HG02970 (cell line): ENCODE measurements around the gene ADRA1B.

Experiments used
- ATAC-seq: cut with Tn5 transposase; IDR thresholded peaks from one replicate; pipeline ENCODE4 v1.9.1; 2021; ENCODE audit warnings: mild to moderate bottlenecking, moderate library complexity, moderate number of reproducible peaks; ENCODE audit not compliant: unreplicated experiment, low FRiP score

The ADRA1B gene

DNA sequence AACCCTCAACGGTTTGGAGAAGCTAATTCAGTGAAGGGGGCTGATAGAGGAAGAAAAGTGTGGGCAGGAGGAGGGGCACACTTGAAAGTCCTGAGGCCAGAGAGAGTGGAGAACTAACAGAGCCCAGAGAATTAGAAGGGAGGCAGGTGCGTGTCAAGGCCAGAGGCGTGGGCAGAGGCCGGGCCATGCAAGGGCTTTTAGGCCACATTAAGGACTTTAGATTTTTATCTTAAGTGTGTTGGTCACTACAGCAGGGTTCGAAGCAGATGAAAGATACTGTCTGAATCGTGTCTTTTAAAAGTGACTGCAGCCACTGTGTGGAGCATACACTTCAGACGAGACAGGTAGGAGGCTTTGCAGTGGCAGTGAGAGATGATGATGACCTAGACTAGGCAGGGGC lies 6.7 kb downstream of the ADRA1B start:
- no peak for ATAC-seq

DNA sequence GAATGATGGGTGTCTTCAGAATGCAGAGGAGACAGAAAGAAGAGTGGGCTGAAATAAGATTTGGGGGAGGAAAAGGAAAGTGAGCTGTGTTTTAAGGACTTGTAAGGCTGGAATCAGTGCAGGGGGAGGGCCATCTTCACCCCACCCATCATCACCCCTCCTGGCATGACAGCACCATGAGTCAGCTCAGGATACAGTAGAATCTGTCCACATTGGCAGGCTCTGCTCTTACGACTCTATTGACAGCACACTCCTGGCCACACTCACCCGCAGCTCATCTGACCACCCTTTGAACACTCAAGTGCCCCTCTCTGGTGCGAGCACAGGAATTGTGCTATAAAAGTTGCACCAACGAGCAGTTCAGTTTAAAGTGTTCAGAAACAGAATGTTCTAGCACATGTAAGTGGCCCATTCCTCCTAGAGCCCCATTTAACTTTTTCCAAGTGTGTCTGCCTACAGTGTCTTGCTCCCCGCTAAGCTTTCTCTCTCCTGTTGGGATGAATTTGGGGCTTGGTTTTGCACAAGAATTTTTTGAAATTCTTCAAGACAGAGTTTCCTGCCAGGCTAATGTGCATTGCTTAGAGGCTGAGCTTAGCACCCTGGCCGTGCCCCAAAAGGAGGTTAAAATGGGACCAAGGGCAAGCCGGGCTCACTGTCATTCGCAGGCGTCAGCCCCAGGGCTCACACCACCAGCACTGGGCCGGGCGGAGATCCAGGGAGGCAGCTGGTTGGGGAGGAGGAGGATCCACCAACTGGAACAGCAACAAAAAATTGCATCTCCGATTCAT lies 12.0 kb downstream of the ADRA1B start:
- no peak for ATAC-seq

DNA sequence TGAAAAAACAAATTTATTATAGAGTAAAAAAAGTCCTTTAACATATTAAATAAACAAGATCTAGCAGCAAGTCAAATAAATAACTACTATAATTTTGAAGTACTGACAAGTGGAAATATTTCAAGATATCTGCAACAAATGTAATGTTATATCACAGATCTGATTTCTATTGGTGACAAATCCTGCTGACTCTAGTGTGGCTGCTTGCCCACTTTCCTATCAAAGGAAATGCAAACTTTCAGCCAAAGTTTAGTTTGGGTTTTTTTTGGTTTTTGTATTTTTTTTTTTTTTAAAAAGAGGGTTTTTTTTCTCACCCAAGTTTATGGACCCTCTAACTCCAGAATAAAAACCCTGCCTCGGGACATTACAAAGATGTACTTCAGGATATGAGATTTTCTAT lies 12.9 kb downstream of the ADRA1B start:
- ATAC-seq = no peak

- ATAC-seq = no peak
Measured at GRCh38 chr5:159933531-159934485, 17.5 kb downstream of the ADRA1B start.

- no peak for ATAC-seq
Measured at GRCh38 chr5:159935946-159936345, 19.7 kb downstream of the ADRA1B start.

- no peak for ATAC-seq
Measured at GRCh38 chr5:159936686-159937329, 20.5 kb downstream of the ADRA1B start.

GRCh38 chr5:159937580-159937979 lies 21.3 kb downstream of the ADRA1B start:
- no peak for ATAC-seq

GRCh38 chr5:159943326-159943725 lies 27.0 kb downstream of the ADRA1B start:
- no peak for ATAC-seq

DNA sequence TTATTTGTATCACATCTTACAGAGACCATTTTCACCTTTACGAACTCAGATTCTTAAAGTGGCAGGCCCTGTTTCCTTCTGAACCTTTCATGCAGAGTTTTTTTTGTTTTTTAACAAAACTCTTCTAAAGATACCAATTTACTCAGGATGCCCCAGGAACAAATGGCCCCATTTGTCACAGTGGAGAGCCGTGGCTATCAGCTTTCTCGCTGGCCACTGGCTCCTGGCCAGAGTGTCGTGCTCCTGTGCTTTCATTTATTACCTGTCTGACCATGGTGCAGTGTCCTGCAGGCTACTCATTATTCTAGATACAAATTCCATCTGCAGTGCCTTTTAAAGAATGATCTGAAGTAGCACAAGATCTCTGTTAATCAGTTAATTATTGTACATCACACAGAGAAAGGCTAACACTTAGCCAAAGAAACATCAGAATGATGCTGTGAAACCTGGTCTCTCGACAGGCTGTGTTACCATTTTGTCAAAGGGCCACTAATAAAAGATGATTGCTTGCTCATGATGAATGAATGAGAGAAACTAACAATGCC lies 27.8 kb downstream of the ADRA1B start:
- no peak for ATAC-seq

DNA sequence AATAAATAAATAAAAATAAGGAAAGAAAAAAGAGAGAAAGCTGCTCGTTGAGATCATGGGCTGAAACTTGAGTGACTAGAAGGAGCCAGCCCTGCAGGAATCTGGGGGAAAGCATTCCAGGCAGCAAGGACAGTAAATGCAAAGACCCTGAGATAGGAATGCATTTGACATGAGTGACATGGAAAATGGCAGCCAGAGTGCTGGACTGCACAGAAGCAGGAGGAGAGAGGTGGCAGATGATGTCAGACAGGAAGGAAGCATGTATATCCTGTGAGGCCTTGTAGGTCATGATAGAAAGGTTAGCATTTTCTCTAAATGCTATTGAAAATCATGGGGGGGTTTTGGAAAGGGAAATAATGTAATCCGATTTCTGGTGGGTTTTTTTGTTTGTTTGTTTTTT lies 29.1 kb downstream of the ADRA1B start:
- ATAC-seq = no peak

DNA sequence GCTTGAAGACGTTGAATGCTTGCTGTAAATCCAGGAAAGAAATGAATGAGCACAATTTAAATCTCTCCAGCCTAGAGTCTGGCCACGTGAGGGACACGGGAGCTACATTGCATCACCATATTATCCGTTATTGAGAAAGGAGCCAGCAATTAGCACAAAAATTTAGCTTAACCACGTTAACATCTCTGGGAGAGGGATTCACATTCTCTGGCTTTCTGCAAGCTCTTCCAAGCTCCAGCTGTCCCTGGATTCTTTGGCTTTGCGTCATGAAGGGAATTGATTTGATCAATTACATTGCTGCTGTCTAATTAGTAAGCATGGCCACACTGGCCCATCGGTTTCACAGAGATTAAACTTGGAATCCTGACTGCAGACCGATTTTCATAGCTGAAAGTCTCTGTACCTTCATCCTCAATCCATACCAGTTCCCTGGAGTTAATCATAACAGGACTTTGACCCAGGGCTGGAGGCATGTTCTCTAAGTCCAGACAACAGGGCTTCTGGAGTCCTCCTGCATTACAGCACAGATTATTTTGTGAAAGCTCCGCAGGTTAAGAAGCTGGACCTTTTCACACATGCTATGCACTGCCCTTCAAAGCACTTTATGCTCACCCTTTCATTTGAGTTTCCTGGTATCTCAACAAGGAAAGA lies 31.6 kb downstream of the ADRA1B start:
- ATAC-seq = no peak

DNA sequence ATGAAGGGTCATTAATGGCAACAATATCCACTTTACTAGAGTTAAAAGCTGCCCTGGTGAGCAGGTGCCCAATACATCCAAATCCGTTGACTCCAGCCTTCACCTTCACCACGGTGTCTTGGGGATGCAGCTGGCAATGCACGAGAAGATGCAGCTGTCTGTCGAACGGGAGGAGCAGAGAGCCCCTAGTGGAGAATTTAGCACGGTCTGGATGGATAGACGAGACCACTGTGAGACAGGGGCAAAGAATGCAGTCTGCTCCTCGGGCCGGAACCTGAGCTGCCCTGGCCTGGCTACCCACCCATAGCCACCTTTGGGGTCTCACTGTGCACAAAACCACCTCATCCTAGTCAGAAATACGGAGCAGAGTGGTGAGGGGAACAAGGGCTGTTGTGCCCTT lies 35.1 kb downstream of the ADRA1B start:
- ATAC-seq = no peak

DNA sequence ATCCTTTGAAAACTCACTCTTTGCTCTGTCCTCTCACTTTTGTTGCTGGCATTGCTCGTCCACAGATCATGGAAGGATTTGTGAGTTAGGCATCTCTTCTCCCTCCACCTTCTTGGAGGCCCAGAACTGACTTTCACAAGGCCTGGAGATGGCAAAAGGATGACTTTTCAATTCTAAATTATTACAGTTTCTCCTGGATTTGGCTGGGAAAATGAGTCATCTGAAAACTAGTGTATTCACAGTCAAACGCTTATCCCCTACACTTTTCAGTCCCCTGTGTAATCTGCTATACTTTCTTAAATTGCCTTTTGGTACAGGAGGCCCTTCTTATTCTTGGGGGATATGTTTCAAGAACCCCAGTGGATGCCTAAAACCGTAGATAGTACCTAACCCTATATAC lies 35.6 kb downstream of the ADRA1B start:
- no peak for ATAC-seq

GRCh38 chr5:159953609-159954008 lies 37.3 kb downstream of the ADRA1B start:
- no peak for ATAC-seq

- no peak for ATAC-seq
Measured at GRCh38 chr5:159955056-159955624, 38.9 kb downstream of the ADRA1B start.

DNA sequence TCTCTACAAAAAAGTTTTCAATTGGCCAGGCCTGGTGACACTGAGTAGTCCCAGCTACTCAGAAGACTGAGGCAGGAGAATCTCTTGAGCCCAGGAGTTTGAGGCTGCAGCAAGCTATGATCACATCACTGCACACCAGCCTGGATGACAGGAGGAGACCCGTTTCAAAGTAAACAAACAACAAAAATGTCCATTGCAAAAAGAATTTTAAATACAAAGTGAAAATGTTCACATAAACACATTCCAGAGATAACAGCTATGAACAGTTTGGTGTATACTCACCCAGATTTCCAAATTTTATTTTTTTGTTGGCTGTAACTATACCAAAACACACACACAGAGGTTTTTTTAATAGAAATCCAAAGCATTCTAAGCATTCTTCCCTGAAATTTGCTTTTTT lies 39.8 kb downstream of the ADRA1B start:
- no peak for ATAC-seq

DNA sequence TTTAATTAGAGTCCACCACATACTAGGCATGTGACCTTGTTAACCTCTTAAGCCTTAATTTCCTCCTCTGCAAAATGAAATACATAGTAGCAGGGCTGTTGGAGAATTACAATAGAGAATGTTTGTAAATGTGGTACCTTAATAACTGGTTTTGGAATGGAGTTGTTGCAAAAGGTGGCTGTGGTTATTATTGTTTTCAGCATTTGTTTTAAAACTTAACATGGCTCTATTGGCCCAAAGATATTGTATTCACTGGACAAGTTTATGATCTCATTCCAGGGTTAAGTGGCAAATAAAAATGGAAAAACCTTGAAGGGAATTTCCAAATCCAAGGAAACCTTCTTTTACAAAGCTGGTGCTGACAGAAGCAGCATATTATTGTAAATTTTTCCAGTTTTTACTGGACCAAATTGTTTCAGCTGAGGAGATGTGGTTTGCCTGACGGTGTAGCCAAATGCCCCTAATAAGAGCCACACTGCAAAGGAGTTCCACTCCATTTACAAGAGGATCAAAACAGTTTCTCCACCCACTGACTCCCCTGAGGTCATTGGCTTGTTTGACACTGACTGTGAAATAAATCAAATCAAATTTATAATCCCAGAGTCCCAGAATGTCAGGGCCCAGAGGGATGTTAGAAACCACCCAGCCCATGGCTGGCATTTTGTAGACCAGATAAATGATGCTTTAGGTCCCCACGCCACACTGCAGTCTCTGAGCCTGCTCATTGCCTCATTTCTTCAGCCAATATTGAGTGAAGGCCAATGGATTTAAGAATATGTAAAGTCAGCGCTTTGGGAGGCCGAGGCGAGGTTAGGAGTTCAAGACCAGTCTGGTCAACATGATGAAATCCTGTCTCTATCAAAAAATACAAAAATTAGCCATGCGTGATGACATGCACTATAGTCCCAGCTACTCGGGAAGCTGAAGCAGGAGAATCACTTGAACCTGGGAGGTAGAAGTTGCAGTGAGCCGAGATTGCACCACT lies 45.2 kb downstream of the ADRA1B start:
- no peak for ATAC-seq

- ATAC-seq = no peak
Measured at GRCh38 chr5:159962214-159962613, 45.9 kb downstream of the ADRA1B start.

DNA sequence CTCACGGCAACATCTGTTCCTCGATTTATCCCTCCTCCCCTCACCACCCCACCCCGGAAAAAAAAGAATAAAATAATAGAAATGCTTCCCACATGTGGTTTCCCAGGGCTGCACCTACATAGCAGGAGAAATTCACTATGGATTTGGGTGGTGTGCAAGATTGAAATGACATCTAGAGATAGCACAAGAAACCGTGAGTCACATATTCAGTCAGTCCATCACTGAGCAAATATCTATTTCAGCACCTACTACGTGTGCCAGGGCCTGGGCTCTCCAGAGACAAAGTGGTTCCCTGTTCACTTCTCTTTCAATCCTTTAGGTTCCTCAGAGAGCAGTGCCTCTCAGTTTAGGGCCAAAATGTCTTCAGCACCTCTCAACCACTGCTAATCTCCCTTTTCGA lies 47.7 kb downstream of the ADRA1B start:
- no peak for ATAC-seq
